SK-N-SH (cell line): Measurements from ENCODE around the gene NPC1. TPM values are rescaled to one million over a fixed set of nuclear protein-coding genes. Genes with fewer than 3 reads are reported as not detected.
A peak's percentile ranks its signal among the peaks of the same experiment; 100 is the strongest.
"Not testable (repeated sequence)": the region's sequence is repeated elsewhere in the genome, so short reads cannot be mapped to it uniquely, and the experiment has no call there.

Experiments
- CTCF ChIA-PET: fragments of 300-600, 350-600 bp; formaldehyde crosslinking; extraction: SDS; loops from one replicate; lab custom pipeline; 2021; lab: Yijun Ruan, JAX
- POLR2A ChIA-PET: fragments of 350-600 bp; sonication (Branson Sonifier 250); formaldehyde crosslinking; extraction: SDS; loops from one replicate; lab custom pipeline; 2020; ENCODE audit warnings: antibody characterized with exemption, inconsistent platforms; lab: Yijun Ruan, JAX
- DNase-seq: peaks from one replicate; pipeline ENCODE4 v3.0.0; 2012
- H2AFZ ChIP-seq: fragments of 200-600 bp; sonication (generic); 2 replicates; pipeline ENCODE4 v1.8.1; 2016; ENCODE audit warnings: antibody characterized with exemption, mild to moderate bottlenecking, low read depth
- H3F3A ChIP-seq: fragments of 200-600 bp; sonication (generic); replicated peaks from 2 replicates; pipeline ENCODE3; 2016; ENCODE audit warnings: antibody characterized with exemption, mild to moderate bottlenecking; ENCODE audit not compliant: insufficient read depth
- H3K27ac ChIP-seq, 2 experiments: fragments of 200-500 bp in 1 of 2; fragments of 200-600 bp in 1 of 2; sonication (Bioruptor generic) in 1 of 2; sonication (generic), shearing (Covaris generic) in 1 of 2; 2 replicates each; pipeline versions ENCODE4 v1.5.1 to v1.6.1; 2014 to 2016; ENCODE audit warnings: low read depth in 2 of 2, inconsistent platforms in 1 of 2, low read length in 1 of 2, mild to moderate bottlenecking in 1 of 2, mixed read lengths in 1 of 2
- H3K27me3 ChIP-seq: fragments of 200-600 bp; sonication (generic), shearing (Covaris generic); 2 replicates; pipeline ENCODE4 v1.6.1; 2016; ENCODE audit warnings: mixed run types; ENCODE audit not compliant: insufficient read depth
- H3K36me3 ChIP-seq, 2 experiments: fragments of 200-500 bp in 1 of 2; fragments of 200-600 bp in 1 of 2; sonication (Bioruptor generic) in 1 of 2; sonication (generic) in 1 of 2; replicated peaks in 1 of 2; 2 replicates each; pipeline versions ENCODE3 to v1.5.1; 2014 to 2016; ENCODE audit warnings: low read length in 1 of 2, mild to moderate bottlenecking in 1 of 2; ENCODE audit not compliant: insufficient read depth in 2 of 2, control insufficient read depth in 1 of 2
- H3K4me1 ChIP-seq, 2 experiments: fragments of 200-500 bp in 1 of 2; fragments of 200-600 bp in 1 of 2; sonication (Bioruptor generic) in 1 of 2; sonication (generic), shearing (Covaris generic) in 1 of 2; 2 replicates each; pipeline versions ENCODE4 v1.5.1 to v1.6.1; 2014 to 2016; ENCODE audit warnings: low read depth in 1 of 2, low read length in 1 of 2, mixed run types in 1 of 2; ENCODE audit not compliant: insufficient read depth in 2 of 2, control insufficient read depth in 1 of 2
- H3K4me2 ChIP-seq: fragments of 200-600 bp; sonication (generic), shearing (Covaris generic); 2 replicates; pipeline ENCODE4 v1.6.1; 2017; ENCODE audit warnings: mixed run types
- H3K4me3 ChIP-seq, 2 experiments: fragments of 200-500 bp in 1 of 2; fragments of 200-600 bp in 1 of 2; sonication (Bioruptor generic) in 1 of 2; sonication (generic), shearing (Covaris generic) in 1 of 2; 2 replicates each; pipeline versions ENCODE4 v1.5.1 to v1.8.1; 2014 to 2016; ENCODE audit warnings: low read depth in 2 of 2, inconsistent platforms in 1 of 2, low read length in 1 of 2, mild to moderate bottlenecking in 1 of 2, mixed read lengths in 1 of 2, moderate library complexity in 1 of 2
- H3K79me2 ChIP-seq: fragments of 200-600 bp; sonication (generic); 2 replicates; pipeline ENCODE4 v1.8.1; 2017; ENCODE audit warnings: mild to moderate bottlenecking; ENCODE audit not compliant: insufficient read depth
- H3K9ac ChIP-seq: fragments of 200-600 bp; sonication (generic); 2 replicates; pipeline ENCODE4 v1.6.1; 2017; ENCODE audit warnings: mixed run types
- H3K9me2 ChIP-seq: fragments of 200-600 bp; sonication (generic); 2 replicates; pipeline ENCODE4 v1.6.1; 2017; ENCODE audit warnings: mixed run types
- H3K9me3 ChIP-seq: fragments of 200-600 bp; sonication (generic); 2 replicates; pipeline ENCODE4 v1.6.1; 2017; ENCODE audit warnings: mixed run types, mild to moderate bottlenecking, moderate library complexity
- H4K20me1 ChIP-seq: fragments of 200-600 bp; sonication (generic); 2 replicates; pipeline ENCODE4 v1.6.1; 2017; ENCODE audit warnings: mild to moderate bottlenecking, mixed run types; ENCODE audit not compliant: insufficient read depth
- ELF1 ChIP-seq: IDR thresholded peaks from 2 replicates; pipeline ENCODE4 v1.4.0; 2012
- EP300 ChIP-seq, 2 experiments: IDR thresholded peaks; 2 replicates each; pipeline versions ENCODE4 v1.4.0 to v1.6.1; 2012; ENCODE audit warnings: borderline replicate concordance in 1 of 2, low read depth in 1 of 2, low read length in 1 of 2
- FOSL2 ChIP-seq: IDR thresholded peaks from 2 replicates; pipeline ENCODE4 v1.4.0; 2012; ENCODE audit warnings: low read depth, mild to moderate bottlenecking, moderate library complexity, borderline replicate concordance
- GABPA ChIP-seq: IDR thresholded peaks from 2 replicates; pipeline ENCODE4 v1.4.0; 2012; ENCODE audit warnings: low read depth, mild to moderate bottlenecking
- GATA2 ChIP-seq: sonication (generic); formaldehyde crosslinking; IDR thresholded peaks from 2 replicates; pipeline ENCODE4 v1.5.0; 2020; ENCODE audit warnings: mild to moderate bottlenecking, missing genetic modification reagents
- MXI1 ChIP-seq: IDR thresholded peaks from 2 replicates; pipeline ENCODE4 v1.6.1; 2012; ENCODE audit warnings: mild to moderate bottlenecking, low read depth, low read length, improper control_type of control experiment
- PBX3 ChIP-seq: IDR thresholded peaks from 2 replicates; pipeline ENCODE4; 2012
- RAD21 ChIP-seq: IDR thresholded peaks from 2 replicates; pipeline ENCODE4 v1.6.1; 2012; ENCODE audit warnings: mild to moderate bottlenecking, low read length
- RFX5 ChIP-seq: IDR thresholded peaks from 2 replicates; pipeline ENCODE4 v1.6.1; 2012; ENCODE audit warnings: mild to moderate bottlenecking, improper control_type of control experiment, low read length
- SIN3A ChIP-seq: IDR thresholded peaks from 2 replicates; pipeline ENCODE4 v1.6.1; 2012; ENCODE audit warnings: low read depth, mild to moderate bottlenecking, low read length, moderate library complexity, borderline replicate concordance
- USF2 ChIP-seq: fragments of 150-350 bp; IDR thresholded peaks from 2 replicates; pipeline ENCODE4 v1.6.1; 2017; ENCODE audit warnings: antibody characterized with exemption, low read length, low read depth, borderline replicate concordance
- ZBTB33 ChIP-seq: IDR thresholded peaks from 2 replicates; pipeline ENCODE4 v1.4.0; 2012; ENCODE audit warnings: low read depth, borderline replicate concordance
- WGBS: methylation state at CpG from one replicate; pipeline ENCODE4 v1.1.6; 2017; ENCODE audit warnings: low lambda C conversion rate; 5-methylcytosine and 5-hydroxymethylcytosine counted together
- polyA plus RNA-seq, 3 experiments: library from polyadenylated mRNA; depleted of rRNA; stranded (reverse); fragments of >200 nt; gene quantifications; 2 replicates each; pipeline ENCODE4 v1.2.3, GENCODE V29; 2012

Gene NPC1
- polyA plus RNA-seq, 1 of the 3 experiments (the other 2 are of a cell fraction), result 23.9 TPM

- TF ChIP-seq ZBTB33 (no peak), MXI1 (no peak), ELF1 (no peak), RFX5 (no peak), SIN3A (no peak), GABPA (no peak), PBX3 (no peak), USF2 (no peak), EP300 (IDR thresholded peaks at IDR 0.05; ENCODE audit: borderline replicate concordance in 1 of 2, low read depth in 1 of 2, low read length in 1 of 2) (no peak), GATA2 (CRISPR knock-in tag) (no peak), RAD21 (peak; percentile 79)
Measured at GRCh38 chr18:23515911-23516546, 70.3 kb downstream of the NPC1 start (continued).

- H3K4me2 ChIP-seq, result no peak overlapping the region
- peaks cover 12% of the 10 kb centered on the region for H3F3A ChIP-seq
- POLR2A ChIA-PET, result no interaction called here
- H2AFZ ChIP-seq, result no peak overlapping the region
- 100% methylated on average over 1 of the region's 1 CpG for WGBS
- no peak for TF ChIP-seq FOSL2
- H3K9me2 ChIP-seq, result no peaks in the 10 kb centered on the region
- no peaks in the 10 kb centered on the region for H4K20me1 ChIP-seq
- CTCF ChIA-PET, result interaction anchor here (0.9 to 3.6 kb wide), 2 partner anchors 14 to 191 kb away, joined by 3 to 15 read pairs; no protein-coding TSS in a partner anchor
- H3K27me3 ChIP-seq, result no peaks in the 10 kb centered on the region
- peaks cover 24 to 49% of the 10 kb centered on the region in 2 experiments for H3K36me3 ChIP-seq
- H3K9me3 ChIP-seq, result no peaks in the 10 kb centered on the region
- peaks cover 7% of the 10 kb centered on the region; the same call in 1 of the 2 replicates for H3K79me2 ChIP-seq
- DNase-seq, result no peak
- H3K9ac ChIP-seq, result no peak overlapping the region
- no peak overlapping the region for H3K4me3 ChIP-seq
- no peak overlapping the region for H3K27ac ChIP-seq
- H3K4me1 ChIP-seq, result peaks cover 0 to 8% of the 10 kb centered on the region in 2 experiments; a peak in 1 of 4 replicates
Measured at GRCh38 chr18:23512641-23513040, 73.7 kb downstream of the NPC1 start.

- H3K9me3 ChIP-seq, H3K4me1 ChIP-seq, H2AFZ ChIP-seq, H3K9ac ChIP-seq, DNase-seq, H3K27me3 ChIP-seq, H3K4me3 ChIP-seq, H3K79me2 ChIP-seq, H3K27ac ChIP-seq, H4K20me1 ChIP-seq, H3K9me2 ChIP-seq, POLR2A ChIA-PET, H3K4me2 ChIP-seq: not testable (repeated sequence)
- CTCF ChIA-PET, result interaction anchor here (0.9 to 3.6 kb wide), 2 partner anchors 14 to 191 kb away, joined by 3 to 15 read pairs; no protein-coding TSS in a partner anchor
- WGBS, result 96% methylated on average over 7 of the region's 7 CpGs
- Histone ChIP-seq H3F3A (peaks cover 12% of the 10 kb centered on the region), H3K36me3 (peaks cover 21 to 46% of the 10 kb centered on the region in 2 experiments)
Measured at GRCh38 chr18:23512216-23512615, 74.1 kb downstream of the NPC1 start.

GRCh38 chr18:23510923-23511322 lies 75.4 kb downstream of the NPC1 start:
- peaks cover 0 to 12% of the 10 kb centered on the region in 2 experiments; a peak in 1 of 4 replicates for H3K4me1 ChIP-seq
- H3K4me2 ChIP-seq, H3K27ac ChIP-seq, DNase-seq, POLR2A ChIA-PET, H4K20me1 ChIP-seq, H3K9me3 ChIP-seq, H3K4me3 ChIP-seq, H3K27me3 ChIP-seq, H3K9me2 ChIP-seq, H2AFZ ChIP-seq, H3K9ac ChIP-seq: not testable (repeated sequence)
- peaks cover 16 to 44% of the 10 kb centered on the region in 2 experiments for H3K36me3 ChIP-seq
- WGBS, result 92% methylated on average over 2 of the region's 2 CpGs
- CTCF ChIA-PET, result interaction anchor here (1.7 to 3.6 kb wide), 2 partner anchors 12 to 192 kb away, joined by 8 to 15 read pairs; no protein-coding TSS in a partner anchor
- peaks cover 16% of the 10 kb centered on the region; the same call in 1 of the 2 replicates for H3K79me2 ChIP-seq
- H3F3A ChIP-seq, result peaks cover 12% of the 10 kb centered on the region
